Measurements from ENCODE around the gene PAK6.

The PAK6 gene

GRCh38 chr15:40274350-40275274 lies 35.7 kb downstream of the PAK6 start:
- TF ChIP-seq CTCF (IDR thresholded peaks at IDR 0.05; ENCODE audit: low read depth, low read length, missing control alignments), result peak; percentile 100
- DNase-seq (ENCODE audit: low read depth), result peak; percentile 68
- in situ Hi-C loops (cut with HindIII; ENCODE audit: low sequenced_read_pairs), result loop anchor here (5.0 kb wide), 3 partner anchors 57 to 252 kb away; no protein-coding TSS in a partner anchor
- no peak overlapping the region for H3K4me3 ChIP-seq (ENCODE audit: low read depth, low read length)

GRCh38 chr15:40275523-40275922 lies 36.7 kb downstream of the PAK6 start:
- in situ Hi-C loops (cut with HindIII; ENCODE audit: low sequenced_read_pairs), result no loop called here
- TF ChIP-seq CTCF (IDR thresholded peaks at IDR 0.05; ENCODE audit: low read depth, low read length, missing control alignments), result no peak
- no peak overlapping the region for H3K4me3 ChIP-seq (ENCODE audit: low read depth, low read length)
- no peak for DNase-seq (ENCODE audit: low read depth)

- H3K4me3 ChIP-seq (ENCODE audit: low read depth, low read length), result no peak overlapping the region
- no peak for TF ChIP-seq CTCF (IDR thresholded peaks at IDR 0.05; ENCODE audit: low read depth, low read length, missing control alignments)
- no peak for DNase-seq (ENCODE audit: low read depth)
- in situ Hi-C loops (cut with HindIII; ENCODE audit: low sequenced_read_pairs), result no loop called here
Measured at GRCh38 chr15:40275954-40276353, 37.1 kb downstream of the PAK6 start.

GRCh38 chr15:40276927-40277326 lies 38.1 kb downstream of the PAK6 start:
- in situ Hi-C loops (cut with HindIII; ENCODE audit: low sequenced_read_pairs), result no loop called here
- H3K4me3 ChIP-seq (ENCODE audit: low read depth, low read length), result no peak overlapping the region
- TF ChIP-seq CTCF (IDR thresholded peaks at IDR 0.05; ENCODE audit: low read depth, low read length, missing control alignments), result no peak
- DNase-seq (ENCODE audit: low read depth), result no peak

GRCh38 chr15:40277471-40277870 lies 38.6 kb downstream of the PAK6 start:
- in situ Hi-C loops (cut with HindIII; ENCODE audit: low sequenced_read_pairs), result no loop called here
- H3K4me3 ChIP-seq (ENCODE audit: low read depth, low read length), result no peak overlapping the region
- no peak for DNase-seq (ENCODE audit: low read depth)
- TF ChIP-seq CTCF (IDR thresholded peaks at IDR 0.05; ENCODE audit: low read depth, low read length, missing control alignments), result no peak

- in situ Hi-C loops (cut with HindIII; ENCODE audit: low sequenced_read_pairs), result no loop called here
- TF ChIP-seq CTCF (IDR thresholded peaks at IDR 0.05; ENCODE audit: low read depth, low read length, missing control alignments), result no peak
- H3K4me3 ChIP-seq (ENCODE audit: low read depth, low read length), result no peak overlapping the region
- DNase-seq (ENCODE audit: low read depth), result no peak
Measured at GRCh38 chr15:40278026-40278425, 39.2 kb downstream of the PAK6 start.
